Mammary epithelial cell (primary cell): ENCODE measurements around the gene MRGPRG.

Experiments used
- EZH2 ChIP-seq: IDR thresholded peaks from 2 replicates; pipeline ENCODE4 v1.6.1; 2012; ENCODE audit warnings: low read length, inconsistent platforms, borderline replicate concordance
- TF ChIP-seq, protein P1 (sequence below), 2 donors: IDR thresholded peaks in 1 of 2; conservative IDR thresholded peaks in 1 of 2; 2 replicates each; pipeline ENCODE4 v1.5.1; 2011 to 2012; ENCODE audit warnings: inconsistent platforms in 2 of 2, low read length in 2 of 2, mild to moderate bottlenecking in 2 of 2, control low read depth in 1 of 2, low read depth in 1 of 2; ENCODE audit not compliant: insufficient read depth in 1 of 2; ENCODE audit errors: extremely low read depth in 1 of 2

GRCh38 chr11:3224401-3225057 is 5.9 kb upstream of the MRGPRG start:
- no peak for TF ChIP-seq EZH2
- TF ChIP-seq, protein P1, sequence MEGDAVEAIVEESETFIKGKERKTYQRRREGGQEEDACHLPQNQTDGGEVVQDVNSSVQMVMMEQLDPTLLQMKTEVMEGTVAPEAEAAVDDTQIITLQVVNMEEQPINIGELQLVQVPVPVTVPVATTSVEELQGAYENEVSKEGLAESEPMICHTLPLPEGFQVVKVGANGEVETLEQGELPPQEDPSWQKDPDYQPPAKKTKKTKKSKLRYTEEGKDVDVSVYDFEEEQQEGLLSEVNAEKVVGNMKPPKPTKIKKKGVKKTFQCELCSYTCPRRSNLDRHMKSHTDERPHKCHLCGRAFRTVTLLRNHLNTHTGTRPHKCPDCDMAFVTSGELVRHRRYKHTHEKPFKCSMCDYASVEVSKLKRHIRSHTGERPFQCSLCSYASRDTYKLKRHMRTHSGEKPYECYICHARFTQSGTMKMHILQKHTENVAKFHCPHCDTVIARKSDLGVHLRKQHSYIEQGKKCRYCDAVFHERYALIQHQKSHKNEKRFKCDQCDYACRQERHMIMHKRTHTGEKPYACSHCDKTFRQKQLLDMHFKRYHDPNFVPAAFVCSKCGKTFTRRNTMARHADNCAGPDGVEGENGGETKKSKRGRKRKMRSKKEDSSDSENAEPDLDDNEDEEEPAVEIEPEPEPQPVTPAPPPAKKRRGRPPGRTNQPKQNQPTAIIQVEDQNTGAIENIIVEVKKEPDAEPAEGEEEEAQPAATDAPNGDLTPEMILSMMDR (conservative IDR thresholded peaks at IDR 0.05 in 1 of 2, IDR thresholded peaks at IDR 0.05 in 1 of 2; ENCODE audit: extremely low read depth in 1 of 2, insufficient read depth in 1 of 2, low read depth in 1 of 2, low read length in 2 of 2), result no peak
